Fibroblast of lung (primary cell): ENCODE results near the gene PLCH2. TPM values are rescaled to one million over a fixed set of nuclear protein-coding genes. Genes with fewer than 3 reads are reported as not detected.

Source experiments
- DNase-seq, 2 donors: peaks; one replicate each; pipeline versions ENCODE4 v3.0.0 to v3.0.0-alpha.2; 2010; ENCODE audit warnings: low read depth in 2 of 2
- H2AFZ ChIP-seq: 2 replicates; pipeline ENCODE4 v1.5.1; 2012; ENCODE audit warnings: low read length, control low read depth, inconsistent platforms
- H3K27ac ChIP-seq: 2 replicates; pipeline ENCODE4 v1.5.1; 2011; ENCODE audit warnings: low read length, control low read depth; ENCODE audit not compliant: insufficient read depth
- H3K27me3 ChIP-seq: 2 replicates; pipeline ENCODE4 v1.5.1; 2011; ENCODE audit warnings: mild to moderate bottlenecking, low read length; ENCODE audit not compliant: control insufficient read depth, insufficient read depth
- H3K36me3 ChIP-seq: 2 replicates; pipeline ENCODE4 v1.5.1; 2011; ENCODE audit warnings: low read length; ENCODE audit not compliant: control insufficient read depth, insufficient read depth
- H3K4me1 ChIP-seq: 2 replicates; pipeline ENCODE4 v1.5.1; 2011; ENCODE audit warnings: low read length; ENCODE audit not compliant: control insufficient read depth, insufficient read depth; ENCODE audit errors: extremely low read depth
- H3K4me2 ChIP-seq: 2 replicates; pipeline ENCODE4 v1.5.1; 2011; ENCODE audit warnings: low read length, control low read depth; ENCODE audit not compliant: insufficient read depth; ENCODE audit errors: extremely low read depth
- H3K4me3 ChIP-seq, 4 experiments: fragments of 200-600 bp in 1 of 4; sonication (generic) in 1 of 4; replicated peaks in 1 of 4; 2 replicates each; pipeline ENCODE4 v1.5.1; 2011 to 2016; ENCODE audit warnings: low read length in 4 of 4, low read depth in 3 of 4, mild to moderate bottlenecking in 3 of 4, control low read depth in 2 of 4, inconsistent platforms in 1 of 4, mixed read lengths in 1 of 4; ENCODE audit not compliant: insufficient read depth in 1 of 4; ENCODE audit errors: control extremely low read depth in 1 of 4
- H3K79me2 ChIP-seq: 2 replicates; pipeline ENCODE4 v1.5.1; 2012; ENCODE audit warnings: mild to moderate bottlenecking, low read length, inconsistent platforms; ENCODE audit not compliant: control insufficient read depth, insufficient read depth
- H3K9ac ChIP-seq: 2 replicates; pipeline ENCODE4 v1.5.1; 2011; ENCODE audit warnings: mild to moderate bottlenecking, low read length, control low read depth; ENCODE audit not compliant: insufficient read depth
- H3K9me3 ChIP-seq: 2 replicates; pipeline ENCODE4 v1.5.1; 2012; ENCODE audit warnings: low read depth, low read length; ENCODE audit not compliant: control insufficient read depth, insufficient read depth
- H4K20me1 ChIP-seq: 2 replicates; pipeline ENCODE4 v1.5.1; 2011; ENCODE audit warnings: low read length; ENCODE audit not compliant: control insufficient read depth, insufficient read depth; ENCODE audit errors: extremely low read depth
- CTCF ChIP-seq, 2 donors: IDR thresholded peaks in 1 of 2; conservative IDR thresholded peaks in 1 of 2; 1 replicate in 1 of 2; 2 replicates in 1 of 2; pipeline ENCODE4 v1.5.1; 2011 to 2012; ENCODE audit warnings: low read length in 2 of 2, control low read depth in 1 of 2, inconsistent platforms in 1 of 2, low read depth in 1 of 2, mild to moderate bottlenecking in 1 of 2
- EZH2 ChIP-seq: IDR thresholded peaks from 2 replicates; pipeline ENCODE4 v1.5.1; 2012; ENCODE audit warnings: low read length, control low read depth, mild to moderate bottlenecking; ENCODE audit errors: missing control alignments
- polyA plus RNA-seq, 2 donors: library from polyadenylated mRNA; depleted of rRNA in 1 of 2; stranded (reverse) in 1 of 2; unstranded in 1 of 2; fragments of >200 nt; gene quantifications; 2 replicates each; pipeline ENCODE4 v1.2.1, GENCODE V29; 2011 to 2012; ENCODE audit warnings: missing spikeins in 1 of 2
- total RNA-seq: library from RNA; depleted of rRNA; stranded (reverse); fragments of >200 nt; gene quantifications from 2 replicates; pipeline ENCODE4 v1.2.1, GENCODE V29; 2014

Gene PLCH2
- total and polyA plus RNA-seq, 2 donors (not counting 1 experiment from before 2014, with no cell fraction given): 0.02 to 0.17 TPM

DNA sequence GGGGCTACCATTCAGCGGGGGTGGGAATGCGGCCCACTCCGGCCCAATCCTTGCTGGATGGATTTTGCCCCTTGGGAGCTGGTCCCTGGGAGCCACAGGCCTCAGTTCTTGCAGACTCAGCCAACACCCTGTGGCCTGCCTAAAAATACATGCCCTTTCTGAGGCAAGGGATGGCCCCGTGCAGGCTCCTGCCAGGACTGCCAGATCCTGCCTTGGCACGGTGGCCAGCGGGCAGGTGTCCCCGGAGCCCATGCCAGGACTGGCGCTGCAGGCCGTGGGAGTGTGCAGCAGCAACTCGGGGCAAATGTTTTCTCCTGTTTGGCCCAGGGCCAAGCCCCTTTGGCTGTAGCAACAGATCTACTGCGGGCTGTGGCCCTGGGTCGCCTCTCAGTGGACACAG is 51.9 kb downstream of the PLCH2 start:
- Histone ChIP-seq H3K27ac (no peak overlapping the region), H3K4me2 (no peak overlapping the region), H3K27me3 (peaks cover 10% of the 10 kb centered on the region), H4K20me1 (no peaks in the 10 kb centered on the region), H3K4me1 (peaks cover 20% of the 10 kb centered on the region), H3K79me2 (peaks cover 29% of the 10 kb centered on the region), H3K36me3 (peaks cover 2% of the 10 kb centered on the region), H3K9me3 (no peaks in the 10 kb centered on the region), H3K9ac (no peak overlapping the region), H3K4me3 (no peak overlapping the region), H2AFZ (no peak overlapping the region)
- no peak for DNase-seq
- TF ChIP-seq CTCF (conservative IDR thresholded peaks at IDR 0.05 in 1 of 2, IDR thresholded peaks at IDR 0.05 in 1 of 2; ENCODE audit: low read depth in 1 of 2, low read length in 2 of 2) (no peak), EZH2 (no peak)

GRCh38 chr1:2528611-2528965 is 52.5 kb downstream of the PLCH2 start:
- Histone ChIP-seq H3K27me3 (peaks cover 14% of the 10 kb centered on the region), H3K9me3 (no peaks in the 10 kb centered on the region), H3K4me3 (no peak overlapping the region), H3K36me3 (peaks cover 2% of the 10 kb centered on the region), H2AFZ (no peak overlapping the region), H3K9ac (no peak overlapping the region), H4K20me1 (no peaks in the 10 kb centered on the region), H3K4me1 (peaks cover 15% of the 10 kb centered on the region), H3K4me2 (no peak overlapping the region), H3K79me2 (peaks cover 23% of the 10 kb centered on the region), H3K27ac (no peak overlapping the region)
- no peak for DNase-seq
- TF ChIP-seq EZH2: no peak

DNA sequence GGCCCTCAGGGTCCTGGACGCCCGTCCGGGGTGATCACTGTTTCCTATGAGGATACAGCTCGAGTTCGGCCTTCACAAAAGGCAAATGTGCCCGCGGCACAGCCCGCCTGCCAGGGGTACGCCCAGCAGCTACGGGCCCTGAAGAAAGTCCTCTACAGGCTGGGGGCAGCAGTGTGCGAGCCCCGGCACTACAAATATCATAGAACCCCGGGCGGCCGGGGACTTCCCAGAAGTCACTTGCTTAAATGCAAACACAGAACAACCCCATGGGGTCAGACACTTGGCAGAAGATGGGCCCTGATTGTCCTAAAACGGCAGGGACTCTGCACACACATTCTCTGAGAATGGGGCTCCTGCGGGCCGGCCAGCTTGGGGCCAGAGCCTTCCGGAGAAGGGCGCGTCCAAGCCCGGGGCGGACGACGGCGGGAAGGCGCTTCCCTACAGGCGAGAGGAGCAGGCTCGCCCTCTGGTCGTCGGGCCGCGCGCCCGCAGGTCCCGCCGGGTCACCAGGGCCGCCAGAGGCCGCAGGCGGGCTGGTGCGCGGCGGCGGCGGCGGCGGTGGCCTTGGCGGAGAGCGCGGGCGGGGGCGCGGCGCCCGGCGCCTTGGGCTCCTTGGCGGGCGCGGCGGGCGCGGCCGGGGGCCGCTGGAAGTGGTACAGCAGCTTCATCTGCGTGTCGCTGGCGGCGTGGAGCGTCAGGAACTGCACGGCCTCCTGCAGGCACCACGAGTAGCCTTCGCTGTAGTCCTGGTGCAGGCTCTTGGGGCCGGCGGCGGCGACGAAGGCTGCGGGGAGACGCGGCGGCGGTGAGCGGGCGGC is 53.1 kb downstream of the PLCH2 start:
- H3K36me3 ChIP-seq: peaks cover 1% of the 10 kb centered on the region

More for the DNA sequence above, 53.1 kb downstream of the PLCH2 start:
- TF ChIP-seq CTCF (conservative IDR thresholded peaks at IDR 0.05 in 1 of 2, IDR thresholded peaks at IDR 0.05 in 1 of 2; ENCODE audit: low read depth in 1 of 2, low read length in 2 of 2) (no peak), EZH2 (no peak)
- Histone ChIP-seq H3K4me3 (no peak overlapping the region), H3K27me3 (peaks cover 14% of the 10 kb centered on the region), H2AFZ (no peak overlapping the region), H3K4me2 (no peak overlapping the region), H3K9me3 (no peaks in the 10 kb centered on the region), H3K79me2 (peaks cover 17% of the 10 kb centered on the region), H3K27ac (no peak overlapping the region), H4K20me1 (no peaks in the 10 kb centered on the region), H3K9ac (no peak overlapping the region), H3K4me1 (peaks cover 10% of the 10 kb centered on the region)
- no peak for DNase-seq
